ENCODE results near the gene PHYH. TPM values are rescaled to one million over a fixed set of nuclear protein-coding genes. Genes with fewer than 3 reads are reported as not detected.
"Not testable (repeated sequence)": the region's sequence is repeated elsewhere in the genome, so short reads cannot be mapped to it uniquely, and the experiment has no call there.

Gene PHYH
- total RNA-seq, 1 donor from 2014 or later, result 10.9 TPM

GRCh38 chr10:13270877-13271551 is 28.9 kb downstream of the PHYH start:
- DNase-seq, result no peak

GRCh38 chr10:13268841-13269240 is 31.0 kb downstream of the PHYH start:
- DNase-seq, result no peak

GRCh38 chr10:13268310-13268709 is 31.6 kb downstream of the PHYH start:
- DNase-seq, result no peak

- DNase-seq, result no peak
Observed at GRCh38 chr10:13263591-13263990, 36.3 kb downstream of the PHYH start.

GRCh38 chr10:13262433-13262832 is 37.4 kb downstream of the PHYH start:
- DNase-seq, result no peak

GRCh38 chr10:13257621-13258140 is 42.2 kb downstream of the PHYH start:
- no peak for DNase-seq

GRCh38 chr10:13256627-13257026 is 43.2 kb downstream of the PHYH start:
- DNase-seq, result no peak

GRCh38 chr10:13253726-13254125 is 46.1 kb downstream of the PHYH start:
- DNase-seq, result no peak

- DNase-seq, result no peak
Observed at GRCh38 chr10:13247784-13248183, 52.1 kb downstream of the PHYH start.

GRCh38 chr10:13247246-13247645 is 52.6 kb downstream of the PHYH start:
- no peak for DNase-seq

- not testable (repeated sequence) for DNase-seq
Observed at GRCh38 chr10:13242260-13242659, 57.6 kb downstream of the PHYH start.

GRCh38 chr10:13241613-13242012 is 58.3 kb downstream of the PHYH start:
- no peak for DNase-seq

GRCh38 chr10:13239923-13240322 is 59.9 kb downstream of the PHYH start:
- DNase-seq, result no peak

- no peak for DNase-seq
Observed at GRCh38 chr10:13238271-13239077, 61.4 kb downstream of the PHYH start.

GRCh38 chr10:13236638-13237037 is 63.2 kb downstream of the PHYH start:
- DNase-seq, result no peak

- not testable (repeated sequence) for DNase-seq
Observed at GRCh38 chr10:13234736-13235135, 65.1 kb downstream of the PHYH start.

GRCh38 chr10:13234172-13234571 is 65.7 kb downstream of the PHYH start, which contains the start of gene UCMA:
UCMA (minus strand) TSS chr10:13234374; CDS start chr10:13234258, 116 bp downstream.
- DNase-seq, result no peak

- DNase-seq, result no peak
Observed at GRCh38 chr10:13233358-13233757, 66.5 kb downstream of the PHYH start.

- DNase-seq, result no peak
Observed at GRCh38 chr10:13231808-13232207, 68.1 kb downstream of the PHYH start.

- DNase-seq, result no peak
Observed at GRCh38 chr10:13231190-13231589, 68.7 kb downstream of the PHYH start.
